ENCODE results near the gene HCRTR1. TPM values are rescaled to one million over a fixed set of nuclear protein-coding genes. Genes with fewer than 3 reads are reported as not detected.
A peak's percentile ranks its signal among the peaks of the same experiment; 100 is the strongest.

Gene HCRTR1
- total and polyA plus RNA-seq, 8 donors: 0.14 to 0.52 (median 0.19) TPM; not detected in 5

GRCh38 chr1:31621847-31622730 is 4.6 kb downstream of the HCRTR1 start:
- ATAC-seq: no peak
- Histone ChIP-seq H3K4me3 (no peak overlapping the region), H3K27me3 (no peaks in the 10 kb centered on the region), H3K36me3 (no peaks in the 10 kb centered on the region), H3K27ac (no peak overlapping the region), H3K4me1 (peaks cover 0 to 8% (median 4%) of the 10 kb centered on the region in 3 donors), H3K9me3 (no peaks in the 10 kb centered on the region)
- intact Hi-C loops (cut with DNase I): no loop called here
- no peak for DNase-seq
- 79 to 80% methylated on average over 15 of the region's 15 CpGs for WGBS, 2 donors
- TF ChIP-seq CTCF (IDR thresholded peaks at IDR 0.05): no peak
- FAIRE-seq: no peak

- Histone ChIP-seq H3K4me3 (no peak overlapping the region), H3K27me3 (no peaks in the 10 kb centered on the region), H3K27ac (no peak overlapping the region), H3K36me3 (no peaks in the 10 kb centered on the region), H3K9me3 (no peaks in the 10 kb centered on the region), H3K4me1 (peaks cover 10 to 16% (median 16%) of the 10 kb centered on the region in 3 donors)
- ATAC-seq (no peak), DNase-seq (peak in 1 of 6 donors; percentile 62), FAIRE-seq (no peak)
- intact Hi-C loops (cut with DNase I): no loop called here
- 94 to 95% methylated on average over 12 of the region's 12 CpGs for WGBS, 2 donors
- TF ChIP-seq CTCF (IDR thresholded peaks at IDR 0.05): no peak
Observed at GRCh38 chr1:31623365-31623764, 5.9 kb downstream of the HCRTR1 start.

- no peaks in the 10 kb centered on the region for H3K27me3 ChIP-seq
- no peaks in the 10 kb centered on the region for H3K9me3 ChIP-seq
- no peak overlapping the region for H3K27ac ChIP-seq
- 88 to 91% methylated on average over 5 of the region's 5 CpGs for WGBS, 2 donors
- intact Hi-C loops (cut with DNase I): no loop called here
- peaks cover 0 to under 1% (median 0%) of the 10 kb centered on the region in 3 donors for H3K36me3 ChIP-seq
- DNase-seq: no peak
- TF ChIP-seq CTCF (IDR thresholded peaks at IDR 0.05): no peak
- no peak for ATAC-seq
- FAIRE-seq: no peak
- no peak overlapping the region for H3K4me3 ChIP-seq
- H3K4me1 ChIP-seq: peaks cover 10 to 20% (median 18%) of the 10 kb centered on the region in 3 donors
Observed at GRCh38 chr1:31624309-31624708, 6.8 kb downstream of the HCRTR1 start.

GRCh38 chr1:31624731-31625514 is 7.4 kb downstream of the HCRTR1 start:
- no peak for FAIRE-seq
- no peaks in the 10 kb centered on the region for H3K27me3 ChIP-seq
- ATAC-seq: no peak
- H3K36me3 ChIP-seq: peaks cover 0 to 6% (median 0%) of the 10 kb centered on the region in 3 donors
- H3K4me3 ChIP-seq: no peak overlapping the region
- peaks cover 10 to 20% (median 18%) of the 10 kb centered on the region in 3 donors for H3K4me1 ChIP-seq
- peak in 1 of 6 donors; percentile 46 for DNase-seq
- TF ChIP-seq CTCF (IDR thresholded peaks at IDR 0.05): no peak
- no peaks in the 10 kb centered on the region for H3K9me3 ChIP-seq
- WGBS, 2 donors: 93% methylated on average over 16 of the region's 16 CpGs
- no peak overlapping the region for H3K27ac ChIP-seq
- intact Hi-C loops (cut with DNase I): no loop called here

All from pancreas (tissue), 10 donors.